GM18507 (cell line): Measurements from ENCODE around the gene MAGEB17.

ENCODE experiments used
- DNase-seq: peaks from one replicate; pipeline ENCODE4 v3.0.0; 2011; ENCODE audit warnings: low read depth; ENCODE audit not compliant: insufficient read length; ENCODE audit errors: extremely low spot score
- FAIRE-seq: peaks from 2 replicates; lab custom pipeline; 2011; peaks lifted over from hg19 to GRCh38; lab: Jason Lieb, UNC

MAGEB17 gene

DNA sequence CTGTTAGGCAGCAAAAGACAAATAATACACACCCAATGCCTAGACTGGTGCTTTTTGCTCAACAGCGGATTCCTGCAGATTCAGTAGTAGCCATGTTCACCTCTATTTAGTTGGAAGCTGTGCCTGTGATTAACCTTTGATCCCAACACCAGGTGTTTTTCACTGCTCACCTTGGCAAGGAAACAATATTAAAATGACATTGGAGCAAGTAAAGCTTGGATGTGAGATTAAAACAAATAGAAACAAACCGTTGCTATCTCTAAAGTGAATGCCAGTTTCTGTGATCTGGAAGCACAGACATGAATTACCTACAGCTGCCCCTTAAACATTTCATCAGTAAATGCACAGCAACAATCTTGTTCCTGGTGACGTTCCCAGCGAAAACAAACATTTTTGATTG lies 35.7 kb downstream of the MAGEB17 start:
- no peak for FAIRE-seq
- no peak for DNase-seq

DNA sequence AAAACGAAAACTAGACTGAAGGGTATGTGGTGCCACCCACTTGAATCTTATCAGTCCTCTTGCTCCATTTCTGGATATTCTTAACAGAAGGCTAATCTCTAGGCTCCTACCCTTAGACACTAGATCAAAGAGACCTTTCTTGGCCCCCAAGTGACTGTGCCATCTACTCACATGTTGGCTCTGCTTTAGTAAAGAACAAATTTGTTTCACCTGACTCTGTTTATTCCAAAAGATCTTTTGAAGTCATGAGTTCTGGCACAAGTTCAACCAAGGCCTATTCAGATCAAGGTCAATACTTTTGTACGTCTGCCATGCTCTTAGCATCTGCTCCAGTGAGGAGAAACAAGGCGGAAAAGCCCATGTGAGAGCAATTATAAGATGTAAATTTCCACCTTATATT lies 37.3 kb downstream of the MAGEB17 start:
- FAIRE-seq, result no peak

DNA sequence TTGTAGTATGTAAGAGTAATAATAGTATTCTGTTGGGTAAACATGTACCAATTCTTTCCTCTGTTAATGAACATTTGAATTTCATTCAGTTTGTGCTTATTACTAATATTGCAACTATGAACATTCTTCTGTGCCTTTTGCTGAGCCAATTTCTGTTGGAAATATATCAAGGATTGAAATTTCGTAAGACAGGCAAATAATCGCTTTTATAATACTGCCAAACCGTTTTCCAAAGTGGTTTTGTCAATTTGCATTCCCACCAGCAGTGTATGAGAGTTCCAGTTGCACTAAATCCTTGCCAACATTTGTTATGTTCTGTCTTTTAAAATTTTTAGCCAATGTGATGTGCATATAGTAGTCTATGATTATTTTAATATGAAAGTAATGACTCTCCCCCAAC lies 38.6 kb downstream of the MAGEB17 start:
- DNase-seq, result no peak
- FAIRE-seq, result no peak

More for the DNA sequence above, 37.3 kb downstream of the MAGEB17 start:
- no peak for DNase-seq

DNA sequence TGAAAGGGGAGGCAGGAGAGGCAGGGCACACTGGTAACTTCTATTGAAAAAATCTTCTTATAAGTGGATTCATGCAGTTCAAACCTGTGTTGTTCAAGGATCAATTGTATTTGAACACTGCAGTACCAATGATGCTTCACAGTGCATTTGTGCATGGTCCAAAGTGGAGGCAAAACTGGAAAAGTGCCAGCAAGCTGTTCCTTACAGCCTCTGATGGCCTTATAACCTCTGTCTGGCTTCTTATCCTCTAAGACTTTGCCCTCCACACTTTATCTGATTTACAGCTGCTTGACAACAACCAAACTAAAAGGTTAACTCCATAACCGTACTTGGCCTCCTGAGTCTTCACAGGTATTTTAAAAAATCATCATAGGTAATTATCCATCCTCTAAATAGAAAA lies 40.4 kb downstream of the MAGEB17 start:
- FAIRE-seq (no peak), DNase-seq (no peak)

DNA sequence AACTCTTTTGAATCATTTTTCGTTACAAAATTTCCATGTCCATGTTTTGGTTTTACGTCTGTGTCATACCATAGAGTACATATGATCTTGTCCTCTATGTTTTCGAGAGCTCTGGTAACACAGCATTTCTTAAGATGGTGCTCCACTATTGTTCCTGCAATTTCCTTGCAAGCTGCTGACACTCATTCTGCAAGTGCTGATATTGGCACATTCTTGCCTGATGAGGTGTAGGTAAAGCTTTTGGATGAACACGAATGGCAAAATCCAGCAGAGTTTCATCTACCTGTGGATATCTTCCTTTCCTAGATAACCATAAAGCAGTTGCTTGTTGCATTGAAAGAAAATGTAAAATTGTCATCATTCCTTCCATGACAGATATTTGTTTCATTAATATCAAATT lies 41.3 kb downstream of the MAGEB17 start:
- no peak for DNase-seq
- FAIRE-seq, result no peak

DNA sequence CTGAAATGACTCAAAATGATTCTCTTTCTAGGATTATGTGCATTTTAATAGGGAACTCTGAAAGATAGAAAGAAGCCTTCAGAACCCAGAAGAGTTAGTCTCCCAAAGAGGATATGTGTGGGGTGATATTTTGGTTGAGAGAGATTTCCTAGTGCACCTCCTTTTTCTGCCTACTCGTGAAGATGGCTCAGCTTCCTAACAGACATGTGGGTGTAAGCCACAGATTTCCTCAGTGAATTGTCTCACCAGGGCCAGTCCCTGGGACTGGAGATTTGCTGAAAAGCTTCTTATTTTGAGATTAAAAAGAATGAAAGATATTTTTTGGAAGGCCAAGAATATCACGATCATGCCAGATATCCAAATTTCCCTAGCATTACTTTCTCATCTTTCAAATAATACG lies 42.8 kb downstream of the MAGEB17 start:
- FAIRE-seq, result no peak
- DNase-seq, result no peak

DNA sequence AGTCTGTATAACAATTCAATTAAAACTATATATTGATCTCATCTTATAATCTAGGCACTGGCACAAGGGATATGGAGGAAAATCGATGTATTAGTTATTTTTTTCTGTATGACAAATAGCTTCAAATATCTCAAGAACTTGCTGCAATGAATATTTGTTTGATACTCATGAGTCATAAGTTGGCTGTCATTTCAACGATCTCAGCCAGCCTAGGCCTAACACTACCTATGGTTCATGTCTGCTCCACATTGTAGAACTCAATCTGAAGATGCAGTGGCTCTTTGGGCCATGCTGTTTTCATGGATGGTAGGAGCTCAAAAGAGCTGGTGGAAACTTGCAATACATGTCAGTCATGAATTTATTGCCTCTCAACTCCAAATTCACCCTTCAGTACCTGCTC lies 44.7 kb downstream of the MAGEB17 start:
- DNase-seq (no peak), FAIRE-seq (no peak)

DNA sequence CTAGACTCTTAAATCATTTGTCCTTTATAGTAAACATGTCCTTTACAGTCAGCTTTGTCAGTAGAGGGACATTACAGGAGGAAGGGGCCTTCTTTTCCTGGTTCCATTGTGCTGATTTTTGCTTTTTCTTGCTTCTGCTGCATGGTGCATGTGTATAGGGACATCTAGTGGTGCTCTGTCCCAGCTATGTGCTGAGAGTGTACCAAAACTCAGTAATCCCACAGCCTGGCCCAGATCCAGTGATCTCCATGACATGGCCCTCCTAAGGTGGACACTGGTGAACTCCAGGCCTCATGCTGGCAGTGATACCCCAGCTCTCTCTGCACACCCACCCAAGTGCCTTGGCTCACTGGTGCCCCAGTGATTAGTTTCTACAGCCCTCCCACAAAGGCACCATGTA lies 45.2 kb downstream of the MAGEB17 start:
- DNase-seq, result no peak
- FAIRE-seq, result peak; percentile 45

DNA sequence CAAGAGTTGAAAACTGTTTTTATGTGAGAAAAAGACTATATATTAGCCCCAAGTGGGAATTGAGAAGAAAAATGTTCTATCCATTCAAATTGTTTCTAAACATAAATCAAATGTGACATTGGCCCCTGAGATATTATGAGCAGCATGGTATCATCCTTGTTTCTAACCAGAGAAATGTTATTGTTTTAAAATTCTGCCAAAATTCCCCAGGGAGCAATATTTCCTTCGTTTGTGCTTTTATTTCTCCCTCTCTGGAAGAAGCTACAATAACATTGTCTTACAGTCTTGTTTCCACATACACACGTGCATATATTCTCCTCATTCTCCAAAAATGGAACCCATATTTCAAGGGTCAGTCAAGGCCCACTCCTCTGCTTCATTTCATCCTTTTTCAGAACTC lies 46.7 kb downstream of the MAGEB17 start:
- DNase-seq, result no peak
- no peak for FAIRE-seq

DNA sequence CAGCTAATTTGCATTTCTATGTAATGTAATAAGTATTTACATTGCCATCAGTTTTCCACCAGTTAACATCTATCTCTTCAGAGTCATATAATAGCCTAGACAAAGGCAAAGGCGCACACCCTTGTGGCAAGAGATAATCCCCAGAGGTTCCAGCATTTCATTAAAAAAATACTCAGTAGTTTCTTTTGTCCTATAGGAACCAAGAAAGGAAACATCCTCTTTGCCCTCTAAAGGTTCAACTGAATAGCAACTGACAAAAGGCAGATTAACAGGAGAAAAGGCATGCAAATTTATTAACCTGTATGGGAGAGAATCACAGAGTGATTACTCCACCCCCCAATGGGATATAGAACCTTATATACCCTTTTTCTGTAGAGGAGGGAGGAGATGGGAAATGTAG lies 48.4 kb downstream of the MAGEB17 start:
- DNase-seq, result no peak
- FAIRE-seq, result no peak
